HEK293 (cell line): ENCODE data around the gene RGL2.

Source experiments
- AEBP2 ChIP-seq: fragments of 450-650 bp; formaldehyde crosslinking; IDR thresholded peaks from 2 replicates; pipeline ENCODE4 v1.5.1; 2016; ENCODE audit warnings: missing biosample characterization, missing genetic modification characterization, borderline replicate concordance
- BCL11A ChIP-seq: fragments of 450-650 bp; formaldehyde crosslinking; IDR thresholded peaks from 2 replicates; pipeline ENCODE4 v1.5.1; 2016; ENCODE audit warnings: low read depth, missing biosample characterization, missing genetic modification characterization
- BCL6B ChIP-seq: fragments of 450-650 bp; formaldehyde crosslinking; IDR thresholded peaks from 2 replicates; pipeline ENCODE4 v1.5.1; 2017; ENCODE audit warnings: missing biosample characterization, missing genetic modification characterization
- GLI4 ChIP-seq: fragments of 450-650 bp; formaldehyde crosslinking; IDR thresholded peaks from 2 replicates; pipeline ENCODE4 v1.5.1; 2016; ENCODE audit warnings: missing biosample characterization, missing genetic modification characterization
- GLIS2 ChIP-seq: fragments of 450-650 bp; formaldehyde crosslinking; IDR thresholded peaks from 2 replicates; pipeline ENCODE4 v1.5.1; 2016; ENCODE audit warnings: missing biosample characterization, missing genetic modification characterization
- IKZF3 ChIP-seq: fragments of 450-650 bp; IDR thresholded peaks from 2 replicates; pipeline ENCODE4 v1.5.0; 2018; ENCODE audit warnings: missing biosample characterization, mild to moderate bottlenecking, missing genetic modification characterization, moderate library complexity
- PATZ1 ChIP-seq: fragments of 450-650 bp; formaldehyde crosslinking; IDR thresholded peaks from 2 replicates; pipeline ENCODE4 v1.5.1; 2016; ENCODE audit warnings: missing biosample characterization, missing genetic modification characterization
- PRDM6 ChIP-seq: fragments of 450-650 bp; formaldehyde crosslinking; IDR thresholded peaks from 2 replicates; pipeline ENCODE4 v1.5.1; 2017; ENCODE audit warnings: missing biosample characterization, missing genetic modification characterization
- SCRT1 ChIP-seq: fragments of 450-650 bp; formaldehyde crosslinking; IDR thresholded peaks from 2 replicates; pipeline ENCODE4 v1.5.1; 2016; ENCODE audit warnings: missing biosample characterization, missing genetic modification characterization, borderline replicate concordance
- YY1 ChIP-seq: fragments of 450-650 bp; formaldehyde crosslinking; IDR thresholded peaks from 2 replicates; pipeline ENCODE4 v1.5.1; 2018; ENCODE audit warnings: missing biosample characterization, missing genetic modification characterization
- ZBTB7A ChIP-seq: fragments of 450-650 bp; formaldehyde crosslinking; IDR thresholded peaks from 2 replicates; pipeline ENCODE4 v1.5.1; 2016; ENCODE audit warnings: low read depth, missing biosample characterization, missing genetic modification characterization
- ZFP3 ChIP-seq: fragments of 450-650 bp; formaldehyde crosslinking; IDR thresholded peaks from 2 replicates; pipeline ENCODE4 v1.5.1; 2016; ENCODE audit warnings: low read depth, missing biosample characterization, missing genetic modification characterization
- ZNF140 ChIP-seq: fragments of 450-650 bp; formaldehyde crosslinking; IDR thresholded peaks from 2 replicates; pipeline ENCODE4 v1.5.1; 2016; ENCODE audit warnings: missing biosample characterization, missing genetic modification characterization
- ZNF211 ChIP-seq: fragments of 450-650 bp; formaldehyde crosslinking; IDR thresholded peaks from 2 replicates; pipeline ENCODE4 v1.5.1; 2016; ENCODE audit warnings: low read depth, missing biosample characterization, missing genetic modification characterization
- ZNF350 ChIP-seq: fragments of 450-650 bp; formaldehyde crosslinking; IDR thresholded peaks from 2 replicates; pipeline ENCODE4 v1.5.0; 2017; ENCODE audit warnings: missing biosample characterization, mild to moderate bottlenecking, missing genetic modification characterization
- ZNF362 ChIP-seq: fragments of 450-650 bp; formaldehyde crosslinking; IDR thresholded peaks from 2 replicates; pipeline ENCODE4 v1.5.1; 2016; ENCODE audit warnings: missing biosample characterization, missing genetic modification characterization
- ZNF404 ChIP-seq: fragments of 450-650 bp; formaldehyde crosslinking; IDR thresholded peaks from 2 replicates; pipeline ENCODE4 v1.5.1; 2017; ENCODE audit warnings: missing biosample characterization, missing genetic modification characterization
- ZNF488 ChIP-seq: fragments of 450-650 bp; formaldehyde crosslinking; IDR thresholded peaks from 2 replicates; pipeline ENCODE4 v1.5.1; 2016; ENCODE audit warnings: missing biosample characterization, missing genetic modification characterization
- ZNF558 ChIP-seq: fragments of 450-650 bp; formaldehyde crosslinking; IDR thresholded peaks from 2 replicates; pipeline ENCODE4 v1.5.1; 2016; ENCODE audit warnings: missing biosample characterization, missing genetic modification characterization
- ZNF571 ChIP-seq: fragments of 450-650 bp; formaldehyde crosslinking; IDR thresholded peaks from 2 replicates; pipeline ENCODE4 v1.5.0; 2017; ENCODE audit warnings: missing biosample characterization, missing genetic modification characterization
- ZNF580 ChIP-seq: fragments of 450-650 bp; formaldehyde crosslinking; IDR thresholded peaks from 2 replicates; pipeline ENCODE4 v1.5.1; 2016; ENCODE audit warnings: missing biosample characterization, missing genetic modification characterization
- ZNF645 ChIP-seq: fragments of 450-650 bp; formaldehyde crosslinking; IDR thresholded peaks from 2 replicates; pipeline ENCODE4; 2016; ENCODE audit warnings: missing biosample characterization, missing genetic modification characterization
- ZNF747 ChIP-seq: fragments of 450-650 bp; formaldehyde crosslinking; IDR thresholded peaks from 2 replicates; pipeline ENCODE4 v1.5.1; 2016; ENCODE audit warnings: missing biosample characterization, missing genetic modification characterization
- ZNF830 ChIP-seq: fragments of 450-650 bp; IDR thresholded peaks from 2 replicates; pipeline ENCODE4 v1.5.0; 2018; ENCODE audit warnings: missing biosample characterization, missing genetic modification characterization, low read depth, mild to moderate bottlenecking, moderate library complexity
- ZNF837 ChIP-seq: fragments of 450-650 bp; formaldehyde crosslinking; IDR thresholded peaks from 2 replicates; pipeline ENCODE4 v1.5.1; 2016; ENCODE audit warnings: missing biosample characterization, missing genetic modification characterization
- ZSCAN16 ChIP-seq: fragments of 450-650 bp; formaldehyde crosslinking; IDR thresholded peaks from 2 replicates; pipeline ENCODE4 v1.5.1; 2016; ENCODE audit warnings: missing biosample characterization, missing genetic modification characterization
- ZSCAN18 ChIP-seq: fragments of 450-650 bp; formaldehyde crosslinking; IDR thresholded peaks from 2 replicates; pipeline ENCODE4 v1.5.1; 2016; ENCODE audit warnings: missing biosample characterization, missing genetic modification characterization
- ZXDB ChIP-seq: fragments of 450-650 bp; formaldehyde crosslinking; IDR thresholded peaks from 2 replicates; pipeline ENCODE4 v1.5.1; 2016; ENCODE audit warnings: missing biosample characterization, missing genetic modification characterization

The RGL2 gene

GRCh38 chr6:33317669-33318425 is 19.1 kb upstream of the RGL2 start, which contains the start of gene ZBTB22 (continued):
- TF ChIP-seq SCRT1 (tag by site-specific recombination) = no peak
- no peak for TF ChIP-seq ZFP3 (tag by site-specific recombination)
- TF ChIP-seq GLI4 (tag by site-specific recombination) = no peak
- TF ChIP-seq ZBTB7A (tag by site-specific recombination) = no peak
- TF ChIP-seq ZNF362 = peak; percentile 100
- TF ChIP-seq ZNF747 (tag by site-specific recombination) = no peak
- peak; percentile 44; the same call in 1 of the 2 replicates for TF ChIP-seq YY1
- TF ChIP-seq ZXDB (tag by site-specific recombination) = peak; percentile 71
- peak; percentile 67 for TF ChIP-seq IKZF3 (tag by site-specific recombination)
- peak; percentile 43; the same call in 1 of the 2 replicates for TF ChIP-seq PATZ1 (tag by site-specific recombination)
- no peak for TF ChIP-seq ZNF558 (tag by site-specific recombination)
- TF ChIP-seq AEBP2 (tag by site-specific recombination) = no peak
- TF ChIP-seq PRDM6 (tag by site-specific recombination) = 0 out of 2 replicates have a peak, but pooled peaks have one; percentile 15
- TF ChIP-seq ZNF645 (tag by site-specific recombination) = no peak
- TF ChIP-seq ZNF488 (tag by site-specific recombination) = no peak
- TF ChIP-seq ZSCAN16 (tag by site-specific recombination) = no peak
- TF ChIP-seq GLIS2 (tag by site-specific recombination) = 0 out of 2 replicates have a peak, but pooled peaks have one; percentile 22
- no peak for TF ChIP-seq ZNF211
- no peak for TF ChIP-seq ZNF830 (tag by site-specific recombination)
- no peak for TF ChIP-seq BCL6B (tag by site-specific recombination)
- TF ChIP-seq ZNF837 (tag by site-specific recombination) = no peak
- TF ChIP-seq ZNF140 (tag by site-specific recombination) = no peak
- no peak for TF ChIP-seq ZNF580 (tag by site-specific recombination)
- TF ChIP-seq BCL11A = peak; percentile 27; the same call in 1 of the 2 replicates
- TF ChIP-seq ZNF571 (tag by site-specific recombination) = no peak
- TF ChIP-seq ZNF404 (tag by site-specific recombination) = no peak
- TF ChIP-seq ZNF350 = no peak
- TF ChIP-seq ZSCAN18 (tag by site-specific recombination) = no peak
